Calu3 (cell line): Measurements from ENCODE around the gene NRSN1. TPM values are rescaled to one million over a fixed set of nuclear protein-coding genes. Genes with fewer than 3 reads are reported as not detected.
A peak's percentile ranks its signal among the peaks of the same experiment; 100 is the strongest.

ENCODE experiments used
- BruUV-seq: library from RNA; stranded (reverse); fragments of 400-500 nt; replicated peaks from 2 replicates; lab custom pipeline; 2021; lab: Mats Ljungman, UMichigan
- CTCF ChIA-PET: fragments of 300-600 bp; sonication (Branson Sonifier 250); formaldehyde crosslinking; loops from one replicate; lab custom pipeline; 2022; ENCODE audit warnings: antibody characterized with exemption; lab: Charles Lee
- DNase-seq: peaks from one replicate; pipeline ENCODE4 v3.0.0; 2022
- H3K27ac Mint-ChIP-seq: one replicate; pipeline ENCODE4 v1.8.0; 2022; ENCODE audit warnings: mixed read lengths; ENCODE audit not compliant: unreplicated experiment
- H3K27me3 Mint-ChIP-seq: one replicate; pipeline ENCODE4 v1.8.0; 2022; ENCODE audit warnings: mixed read lengths; ENCODE audit not compliant: unreplicated experiment
- H3K36me3 Mint-ChIP-seq: one replicate; pipeline ENCODE4 v1.8.0; 2022; ENCODE audit warnings: mild to moderate bottlenecking, moderate library complexity, mixed read lengths; ENCODE audit not compliant: insufficient read depth, unreplicated experiment
- H3K4me1 Mint-ChIP-seq: one replicate; pipeline ENCODE4 v1.8.0; 2022; ENCODE audit warnings: mild to moderate bottlenecking, low read depth, mixed read lengths; ENCODE audit not compliant: unreplicated experiment
- H3K4me3 Mint-ChIP-seq: one replicate; pipeline ENCODE4 v1.8.0; 2022; ENCODE audit warnings: mild to moderate bottlenecking, low read depth, moderate library complexity, mixed read lengths; ENCODE audit not compliant: unreplicated experiment
- H3K9me3 Mint-ChIP-seq: one replicate; pipeline ENCODE4 v1.8.0; 2022; ENCODE audit warnings: low read depth, mixed read lengths; ENCODE audit not compliant: unreplicated experiment
- intact Hi-C: fragments of 100-400 bp; cut with micrococcal nuclease; formaldehyde crosslinking; loops from one replicate; pipeline ENCODE4 v1.10.0; 2022; ENCODE audit not compliant: unreplicated experiment
- total RNA-seq: library from RNA; stranded (reverse); gene quantifications from 2 replicates; pipeline ENCODE4 v1.2.3, GENCODE V29; 2022
- TF ChIP-seq, protein P1 (sequence below): fragments of 200-600 bp; IDR thresholded peaks from one replicate; pipeline ENCODE4 v1.8.0; 2022; ENCODE audit warnings: antibody characterized with exemption; ENCODE audit not compliant: unreplicated experiment

Gene NRSN1
- total RNA-seq, 1 experiment from 2014 or later: 0.14 TPM

DNA sequence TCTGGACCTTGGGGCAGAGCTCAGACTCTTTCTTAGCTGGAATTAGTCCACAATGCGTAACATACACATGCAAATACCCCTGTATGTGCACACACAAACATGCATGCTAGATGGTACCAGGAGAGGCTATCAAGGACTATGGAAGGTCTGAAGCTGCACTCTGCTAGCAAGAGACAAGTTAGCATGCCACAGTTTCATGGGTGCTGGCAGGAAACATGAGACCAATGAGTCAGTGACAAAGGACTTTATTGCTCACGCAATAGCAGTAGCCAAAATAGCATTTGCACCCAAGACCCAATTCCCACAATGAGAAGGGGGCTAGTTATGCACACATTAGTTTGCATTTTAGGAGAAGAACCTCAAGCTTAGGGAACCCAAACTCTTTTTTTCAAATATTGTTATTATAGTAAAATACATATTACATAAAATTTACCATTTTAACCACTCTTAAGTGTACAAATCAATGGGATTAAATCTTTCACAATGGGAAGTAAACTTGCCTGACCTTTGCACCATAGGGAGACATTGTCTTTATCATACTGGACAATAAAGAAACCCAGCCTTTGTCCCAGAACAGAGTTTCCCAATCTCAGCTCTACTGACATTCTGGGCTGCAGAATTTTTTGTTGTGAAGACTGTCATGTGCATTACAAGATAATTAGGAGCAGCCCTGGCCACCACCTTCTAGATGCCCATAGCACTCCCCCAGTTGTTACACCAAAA is 69.1 kb downstream of the NRSN1 start:
- peak overlapping the region; percentile 52 for H3K4me3 Mint-ChIP-seq
- CTCF ChIA-PET: interaction anchor here (0.6 to 1.8 kb wide), 4 partner anchors 13 to 978 kb away, joined by 3 to 6 read pairs (median 4); no protein-coding TSS in a partner anchor
- peaks cover 35% of the 10 kb centered on the region for H3K36me3 Mint-ChIP-seq
- intact Hi-C loops: loop anchor here (5.0 kb wide), 1 partner anchor 192 kb away; no protein-coding TSS in a partner anchor
- BruUV-seq: no TSS peak
- no peak for DNase-seq
- H3K27ac Mint-ChIP-seq: peak overlapping the region; percentile 96
- H3K4me1 Mint-ChIP-seq: peaks cover 68% of the 10 kb centered on the region
- TF ChIP-seq, protein P1, sequence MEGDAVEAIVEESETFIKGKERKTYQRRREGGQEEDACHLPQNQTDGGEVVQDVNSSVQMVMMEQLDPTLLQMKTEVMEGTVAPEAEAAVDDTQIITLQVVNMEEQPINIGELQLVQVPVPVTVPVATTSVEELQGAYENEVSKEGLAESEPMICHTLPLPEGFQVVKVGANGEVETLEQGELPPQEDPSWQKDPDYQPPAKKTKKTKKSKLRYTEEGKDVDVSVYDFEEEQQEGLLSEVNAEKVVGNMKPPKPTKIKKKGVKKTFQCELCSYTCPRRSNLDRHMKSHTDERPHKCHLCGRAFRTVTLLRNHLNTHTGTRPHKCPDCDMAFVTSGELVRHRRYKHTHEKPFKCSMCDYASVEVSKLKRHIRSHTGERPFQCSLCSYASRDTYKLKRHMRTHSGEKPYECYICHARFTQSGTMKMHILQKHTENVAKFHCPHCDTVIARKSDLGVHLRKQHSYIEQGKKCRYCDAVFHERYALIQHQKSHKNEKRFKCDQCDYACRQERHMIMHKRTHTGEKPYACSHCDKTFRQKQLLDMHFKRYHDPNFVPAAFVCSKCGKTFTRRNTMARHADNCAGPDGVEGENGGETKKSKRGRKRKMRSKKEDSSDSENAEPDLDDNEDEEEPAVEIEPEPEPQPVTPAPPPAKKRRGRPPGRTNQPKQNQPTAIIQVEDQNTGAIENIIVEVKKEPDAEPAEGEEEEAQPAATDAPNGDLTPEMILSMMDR: no peak
- H3K27me3 Mint-ChIP-seq: no peaks in the 10 kb centered on the region
- no peaks in the 10 kb centered on the region for H3K9me3 Mint-ChIP-seq

DNA sequence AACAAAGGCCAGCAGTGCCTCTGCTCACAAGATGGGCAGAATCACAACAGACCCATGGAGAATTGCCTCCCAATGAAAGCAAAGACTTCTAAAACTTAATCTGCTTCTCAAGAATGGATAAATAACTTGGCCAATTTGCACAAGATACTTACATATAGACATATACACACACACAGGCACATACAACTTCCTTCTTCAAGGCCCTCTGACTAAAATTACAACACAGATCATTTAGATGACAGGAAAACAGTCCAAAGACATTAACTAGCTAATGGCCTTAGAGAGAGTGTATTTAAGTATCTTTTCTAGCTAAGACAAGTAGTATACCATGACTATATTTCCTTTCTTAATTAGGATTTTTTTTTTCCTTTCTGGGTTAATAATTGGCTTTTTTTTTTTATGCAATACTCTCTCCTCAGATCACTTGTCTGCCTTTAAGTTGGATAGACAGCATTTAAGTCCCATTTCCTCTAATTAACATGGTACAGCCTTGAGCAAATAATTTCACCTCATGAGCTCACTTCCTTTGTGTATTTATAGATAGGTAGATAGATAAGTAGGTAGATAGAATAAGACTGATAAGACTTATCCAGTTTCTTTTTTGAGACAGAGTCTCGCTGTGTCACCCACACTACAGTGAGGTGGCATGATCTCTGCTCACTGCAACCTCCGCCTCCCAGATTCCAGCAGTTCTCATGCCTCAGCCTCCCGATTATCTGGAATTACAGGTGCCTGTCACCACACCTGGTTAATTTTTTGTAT is 70.0 kb downstream of the NRSN1 start:
- intact Hi-C loops: loop anchor here (5.0 kb wide), 1 partner anchor 191 kb away; no protein-coding TSS in a partner anchor
- Mint-ChIP-seq H3K4me3 (peak overlapping the region; percentile 52), H3K27me3 (no peaks in the 10 kb centered on the region), H3K36me3 (peaks cover 35% of the 10 kb centered on the region), H3K9me3 (no peaks in the 10 kb centered on the region), H3K27ac (peak overlapping the region; percentile 96), H3K4me1 (peaks cover 74% of the 10 kb centered on the region)
- CTCF ChIA-PET: interaction anchor here (0.7 to 1.8 kb wide), 5 partner anchors 9 to 79 kb away, joined by 3 to 6 read pairs (median 5); no protein-coding TSS in a partner anchor
- DNase-seq: peak; percentile 48
- BruUV-seq: no TSS peak
- TF ChIP-seq, protein P1: no peak

Other genes with a start within 250 kb of the NRSN1 start
- gene DCDC2, start 231.8 kb downstream of the NRSN1 start, total RNA-seq: 80.4 and 91.8 TPM in 2 replicates